ENCODE measurements around the gene DGKQ. TPM values are rescaled to one million over a fixed set of nuclear protein-coding genes. Genes with fewer than 3 reads are reported as not detected.

DGKQ gene
- total RNA-seq, 4 donors from 2014 or later, result 3.2 to 5.2 (median 4.5) TPM

GRCh38 chr4:961351-962230, 11.8 kb downstream of the DGKQ start:
- H3K27ac ChIP-seq, result no peak overlapping the region
- in situ Hi-C loops (cut with MboI; ENCODE audit: low sequenced_read_pairs in 4 of 4) (no loop called here), intact Hi-C loops (cut with DNase I; ENCODE audit: low total_unique reads) (no loop called here)
- ATAC-seq (no peak), DNase-seq (no peak)
- no peak for TF ChIP-seq CTCF (IDR thresholded peaks at IDR 0.05 in 4 of 5, conservative IDR thresholded peaks at IDR 0.05 in 1 of 5)
- H3K9me3 ChIP-seq, result no peaks in the 10 kb centered on the region
- peaks cover 0 to 7% of the 10 kb centered on the region in 2 donors for H3K36me3 ChIP-seq
- no peaks in the 10 kb centered on the region for H3K4me1 ChIP-seq
- no peak overlapping the region for H3K4me3 ChIP-seq
- no peaks in the 10 kb centered on the region for H3K27me3 ChIP-seq

- no peak for ATAC-seq
- H3K4me3 ChIP-seq, result no peak overlapping the region
- H3K9me3 ChIP-seq, result no peaks in the 10 kb centered on the region
- no peak for TF ChIP-seq POLR2A (IDR thresholded peaks at IDR 0.05)
- TF ChIP-seq CTCF (IDR thresholded peaks at IDR 0.05 in 4 of 5, conservative IDR thresholded peaks at IDR 0.05 in 1 of 5), result no peak
- intact Hi-C loops (cut with DNase I; ENCODE audit: low total_unique reads) (no loop called here), in situ Hi-C loops (cut with MboI; ENCODE audit: low sequenced_read_pairs in 4 of 4) (no loop called here)
- no peak overlapping the region for H3K27ac ChIP-seq
- H3K36me3 ChIP-seq, result peaks cover 0 to 11% of the 10 kb centered on the region in 2 donors
- H3K4me1 ChIP-seq, result no peaks in the 10 kb centered on the region
- no peak for DNase-seq
- H3K27me3 ChIP-seq, result no peaks in the 10 kb centered on the region
Observed at GRCh38 chr4:960636-961350, 12.6 kb downstream of the DGKQ start.

GRCh38 chr4:960140-960635, 13.2 kb downstream of the DGKQ start:
- H3K36me3 ChIP-seq, result peaks cover 0 to 15% of the 10 kb centered on the region in 2 donors
- no peak for DNase-seq

More at GRCh38 chr4:960140-960635, 13.2 kb downstream of the DGKQ start:
- in situ Hi-C loops (cut with MboI; ENCODE audit: low sequenced_read_pairs in 4 of 4) (no loop called here), intact Hi-C loops (cut with DNase I; ENCODE audit: low total_unique reads) (no loop called here)
- H3K27me3 ChIP-seq, result no peaks in the 10 kb centered on the region
- no peak overlapping the region for H3K27ac ChIP-seq
- no peaks in the 10 kb centered on the region for H3K4me1 ChIP-seq
- no peaks in the 10 kb centered on the region for H3K9me3 ChIP-seq
- TF ChIP-seq POLR2A (IDR thresholded peaks at IDR 0.05) (no peak), CTCF (IDR thresholded peaks at IDR 0.05 in 4 of 5, conservative IDR thresholded peaks at IDR 0.05 in 1 of 5) (no peak)
- ATAC-seq, result no peak
- no peak overlapping the region for H3K4me3 ChIP-seq

Measured in gastrocnemius medialis (tissue), 4 donors.